T-helper 1 cell treated with Interleukin-12 subunit alpha and Interleukin-12 subunit beta and Interleukin-4 antibody, amounts not matched to agents 30 μg/mL and 1 μg/mL, for 36 hours (primary cell): ENCODE data around the gene PDIK1L.
A peak's percentile ranks its signal among the peaks of the same experiment; 100 is the strongest.
"Not testable (repeated sequence)": the region's sequence is repeated elsewhere in the genome, so short reads cannot be mapped to it uniquely, and the experiment has no call there.

Experiments used
- H3K27ac Mint-ChIP-seq: one replicate; pipeline ENCODE4 v1.8.0; 2021; ENCODE audit warnings: mild to moderate bottlenecking, mixed read lengths
- H3K27me3 Mint-ChIP-seq: one replicate; pipeline ENCODE4 v1.8.0; 2021; ENCODE audit warnings: low read depth, mixed read lengths
- H3K36me3 Mint-ChIP-seq: one replicate; pipeline ENCODE4 v1.8.0; 2021; ENCODE audit warnings: low read depth, mixed read lengths
- H3K4me1 Mint-ChIP-seq: one replicate; pipeline ENCODE4 v1.8.0; 2021; ENCODE audit warnings: low read depth, mixed read lengths
- H3K4me3 Mint-ChIP-seq: one replicate; pipeline ENCODE4 v1.8.0; 2021; ENCODE audit warnings: mild to moderate bottlenecking, moderate library complexity, mixed read lengths
- H3K9me3 Mint-ChIP-seq: one replicate; pipeline ENCODE4 v1.8.0; 2021; ENCODE audit warnings: mixed read lengths

Gene PDIK1L

DNA sequence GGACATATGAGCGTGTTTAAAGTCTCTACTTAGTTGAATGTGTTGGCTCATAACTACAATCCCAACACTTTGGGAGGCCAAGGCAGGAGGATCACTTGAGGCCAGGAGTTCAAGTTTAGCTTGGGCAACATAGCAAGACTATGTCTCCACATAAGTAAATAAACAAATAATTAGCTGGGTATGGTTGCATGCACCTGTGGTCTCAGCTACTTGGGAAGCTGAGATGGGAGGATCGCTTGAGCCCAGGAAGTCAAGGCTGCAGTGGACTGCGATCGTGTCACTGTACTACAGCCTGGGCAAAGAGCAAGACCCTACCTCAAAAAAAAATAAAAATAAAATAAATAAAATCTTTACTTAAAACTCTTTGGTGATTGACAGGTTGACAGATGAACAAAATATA is 13.0 kb upstream of the PDIK1L start:
- Mint-ChIP-seq H3K36me3 (no peaks in the 10 kb centered on the region), H3K9me3 (no peaks in the 10 kb centered on the region), H3K4me1 (peaks cover 6% of the 10 kb centered on the region), H3K27ac (no peak overlapping the region), H3K4me3 (no peak overlapping the region), H3K27me3 (peaks cover 34% of the 10 kb centered on the region)

DNA sequence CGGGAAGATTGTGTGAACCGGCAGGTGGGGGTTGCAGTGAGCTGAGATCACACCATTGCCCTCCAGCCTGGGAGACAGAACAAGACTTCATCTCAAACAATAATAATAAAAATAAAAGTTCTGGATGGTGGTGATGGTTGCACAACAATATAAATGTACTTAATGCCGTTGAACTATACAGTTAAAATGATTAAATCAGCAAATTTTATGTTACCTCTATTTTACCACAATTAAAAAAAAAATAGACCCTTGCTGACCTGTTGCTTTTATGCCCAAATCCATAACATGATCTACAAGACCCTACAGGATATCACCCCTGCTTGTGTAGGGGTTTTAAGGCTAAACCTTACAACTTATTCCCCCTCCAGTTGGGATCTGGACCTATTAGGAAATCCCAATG is 11.8 kb upstream of the PDIK1L start:
- Mint-ChIP-seq H3K4me1 (peaks cover 6% of the 10 kb centered on the region), H3K36me3 (no peaks in the 10 kb centered on the region), H3K27ac (no peak overlapping the region), H3K4me3 (no peak overlapping the region), H3K9me3 (no peaks in the 10 kb centered on the region), H3K27me3 (peaks cover 30% of the 10 kb centered on the region)

DNA sequence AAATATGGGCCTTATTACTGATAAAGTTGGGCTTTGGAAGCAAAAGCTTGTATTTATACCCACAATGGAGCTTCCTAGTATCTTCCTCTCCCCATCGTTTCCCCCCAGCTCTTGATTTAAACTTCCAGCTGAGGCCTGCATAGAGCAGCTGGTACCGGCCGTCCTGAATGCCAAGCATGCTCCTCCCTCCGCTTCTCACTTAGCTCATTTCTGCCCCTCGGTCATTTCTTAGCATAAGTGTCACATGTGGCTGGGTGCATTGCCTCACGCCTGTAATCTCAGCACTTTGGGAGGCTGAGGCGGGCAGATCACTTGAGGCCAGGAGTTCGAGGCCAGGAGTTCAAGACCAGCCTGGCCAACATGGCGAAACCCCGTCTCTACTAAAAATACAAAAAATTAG is 11.4 kb upstream of the PDIK1L start:
- not testable (repeated sequence) for H3K4me3 Mint-ChIP-seq, H3K9me3 Mint-ChIP-seq, H3K36me3 Mint-ChIP-seq, H3K4me1 Mint-ChIP-seq, H3K27ac Mint-ChIP-seq
- peaks cover 32% of the 10 kb centered on the region for H3K27me3 Mint-ChIP-seq

DNA sequence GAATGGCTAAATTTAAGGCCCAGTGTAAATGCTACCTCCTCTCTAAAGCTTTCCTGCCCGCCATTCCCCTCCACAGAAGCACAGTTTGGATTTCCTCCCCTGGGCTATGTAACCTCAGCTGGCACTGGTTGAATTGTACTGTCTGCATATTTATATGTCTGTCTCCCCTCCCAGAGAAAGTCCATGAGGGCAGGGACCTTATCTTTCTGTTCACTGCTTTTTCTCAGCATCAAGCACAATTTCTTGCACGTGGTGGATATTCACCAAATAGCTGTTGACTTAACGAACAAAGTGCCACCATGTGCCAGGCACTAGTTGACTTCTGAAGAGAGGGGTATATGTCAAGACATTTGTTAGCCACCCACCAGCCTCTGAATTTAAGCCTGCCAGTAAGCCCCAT is 9.5 kb upstream of the PDIK1L start:
- Mint-ChIP-seq H3K27ac (no peak overlapping the region), H3K27me3 (peaks cover 26% of the 10 kb centered on the region), H3K9me3 (no peaks in the 10 kb centered on the region), H3K4me3 (no peak overlapping the region), H3K4me1 (peaks cover 6% of the 10 kb centered on the region), H3K36me3 (no peaks in the 10 kb centered on the region)

DNA sequence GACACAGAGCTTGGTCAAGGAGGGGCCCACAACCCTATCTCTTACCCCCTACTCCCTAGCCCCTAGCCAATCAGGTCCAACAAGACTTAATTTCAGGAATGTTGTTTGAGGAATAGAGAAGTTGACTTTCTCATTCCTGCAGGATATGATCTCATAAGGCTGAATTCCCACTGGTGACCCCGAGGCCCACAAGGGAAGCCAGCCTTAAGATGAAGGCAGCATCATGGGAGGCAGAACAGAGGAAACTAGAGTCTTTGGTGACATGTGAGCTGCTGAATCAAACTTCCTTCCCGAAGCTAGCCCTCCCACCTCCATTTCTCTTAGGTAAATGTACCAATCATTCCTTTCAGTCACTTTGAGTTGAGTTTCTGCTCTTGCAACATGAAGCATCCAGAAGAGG is 9.1 kb upstream of the PDIK1L start:
- Mint-ChIP-seq H3K9me3 (no peaks in the 10 kb centered on the region), H3K27me3 (peaks cover 26% of the 10 kb centered on the region), H3K27ac (no peak overlapping the region), H3K4me3 (no peak overlapping the region), H3K4me1 (peaks cover 4% of the 10 kb centered on the region), H3K36me3 (no peaks in the 10 kb centered on the region)

DNA sequence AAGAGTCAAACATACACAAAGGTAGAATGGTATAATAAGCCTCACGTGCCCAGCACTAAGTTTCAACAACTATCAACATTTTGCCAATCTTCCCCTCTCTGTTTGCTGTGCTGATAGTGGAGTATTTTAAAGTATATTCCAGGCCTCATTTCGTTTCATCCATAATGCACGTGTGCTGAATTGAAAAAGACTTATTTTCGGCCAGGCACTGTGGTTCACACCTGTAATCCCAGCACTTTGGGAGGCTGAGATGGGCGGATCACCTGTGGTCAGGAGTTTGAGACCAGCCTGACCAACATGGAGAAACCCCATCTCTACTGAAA is 6.4 kb upstream of the PDIK1L start:
- not testable (repeated sequence) for H3K4me3 Mint-ChIP-seq, H3K4me1 Mint-ChIP-seq, H3K36me3 Mint-ChIP-seq, H3K9me3 Mint-ChIP-seq, H3K27ac Mint-ChIP-seq
- peaks cover 25% of the 10 kb centered on the region for H3K27me3 Mint-ChIP-seq

DNA sequence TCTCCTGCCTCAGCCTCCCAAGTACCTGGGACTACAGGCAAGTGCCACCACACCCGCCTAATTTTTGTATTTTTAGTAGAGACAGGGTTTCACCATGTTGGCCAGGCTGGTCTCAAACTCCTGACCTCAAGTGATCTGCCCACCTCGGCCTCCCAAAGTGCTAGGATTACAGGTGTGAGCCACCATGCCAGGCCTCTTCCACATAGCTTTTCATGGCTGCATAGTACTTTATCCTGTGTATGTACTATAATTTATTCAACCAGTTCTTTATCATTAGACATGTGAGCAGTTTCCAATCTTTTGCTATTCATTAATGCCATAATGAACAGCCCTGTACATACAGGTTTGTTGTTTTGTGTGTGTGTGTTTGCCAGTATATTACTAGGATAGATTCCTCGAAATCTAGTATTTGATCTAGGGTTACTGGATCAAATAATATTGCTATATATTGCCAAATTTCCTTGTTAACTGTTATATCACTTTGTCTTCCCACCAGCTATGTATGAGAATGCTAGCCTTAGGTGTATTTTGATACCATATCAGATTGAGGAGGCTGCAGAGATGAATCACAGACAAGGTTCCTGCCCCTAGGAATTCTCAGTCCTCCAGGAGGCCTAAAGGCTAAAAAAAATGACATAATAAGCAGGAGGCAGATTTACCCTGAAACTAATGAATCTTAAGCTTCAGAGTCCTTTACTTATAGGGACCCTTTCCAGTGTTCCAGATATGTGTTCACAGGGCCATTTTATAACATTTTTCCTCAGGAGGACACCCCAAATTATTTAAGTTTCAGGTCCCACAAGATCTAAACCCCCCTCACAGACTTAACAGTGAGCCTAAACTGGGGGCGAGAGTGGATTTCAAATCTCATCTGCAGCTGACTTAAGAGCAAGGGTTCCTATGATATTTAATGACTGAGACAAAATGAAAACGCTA is 2.1 kb upstream of the PDIK1L start:
- Mint-ChIP-seq H3K27me3 (peaks cover 3% of the 10 kb centered on the region), H3K9me3 (no peaks in the 10 kb centered on the region), H3K27ac (no peak overlapping the region), H3K36me3 (peaks cover 4% of the 10 kb centered on the region), H3K4me3 (peak overlapping the region; percentile 89), H3K4me1 (peaks cover 22% of the 10 kb centered on the region)

DNA sequence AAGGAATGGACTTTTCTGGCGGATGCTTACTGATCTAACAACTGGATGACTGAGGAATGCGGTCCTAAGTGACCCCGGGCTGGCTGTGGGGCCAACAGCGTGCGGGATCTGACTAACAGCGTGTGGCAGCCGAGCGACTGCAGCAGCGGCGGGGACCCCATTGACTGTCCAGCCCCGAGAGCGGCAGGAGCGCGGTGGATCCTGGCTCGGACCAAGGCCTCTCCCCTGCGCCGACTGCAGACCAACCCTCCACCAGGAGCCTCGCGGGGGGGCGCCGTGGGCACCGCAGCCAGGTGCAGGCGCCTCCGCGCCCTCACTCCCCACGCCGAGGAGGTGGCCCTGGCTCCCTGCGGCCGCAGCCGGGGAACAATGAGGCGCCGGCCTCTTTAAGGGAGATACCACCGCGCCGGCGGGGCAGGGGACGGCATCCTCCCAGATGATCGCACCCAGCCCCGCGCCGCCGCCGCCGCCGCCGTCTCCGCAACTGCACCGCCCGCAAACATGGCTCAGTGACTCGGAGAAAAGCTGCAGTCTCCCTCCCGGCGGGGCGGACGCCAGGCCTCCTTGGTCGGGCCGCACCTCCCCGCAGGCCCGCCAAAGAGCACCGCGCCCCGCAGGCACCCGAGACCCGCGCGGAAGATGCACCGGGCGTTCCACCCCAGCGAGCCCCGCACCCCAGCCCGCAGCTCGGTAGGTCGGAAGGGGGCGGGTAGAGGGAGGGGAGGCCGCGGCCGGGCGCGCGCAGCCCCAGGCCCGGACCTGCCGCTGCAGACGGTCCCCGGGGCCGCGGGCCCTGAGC is 694 bp upstream of the PDIK1L start:
- peaks cover 27% of the 10 kb centered on the region for H3K4me1 Mint-ChIP-seq
- peak overlapping the region; percentile 89 for H3K4me3 Mint-ChIP-seq
- H3K9me3 Mint-ChIP-seq = no peaks in the 10 kb centered on the region
- H3K27ac Mint-ChIP-seq = peak overlapping the region; percentile 82
- peaks cover 6% of the 10 kb centered on the region for H3K36me3 Mint-ChIP-seq
- no peaks in the 10 kb centered on the region for H3K27me3 Mint-ChIP-seq

DNA sequence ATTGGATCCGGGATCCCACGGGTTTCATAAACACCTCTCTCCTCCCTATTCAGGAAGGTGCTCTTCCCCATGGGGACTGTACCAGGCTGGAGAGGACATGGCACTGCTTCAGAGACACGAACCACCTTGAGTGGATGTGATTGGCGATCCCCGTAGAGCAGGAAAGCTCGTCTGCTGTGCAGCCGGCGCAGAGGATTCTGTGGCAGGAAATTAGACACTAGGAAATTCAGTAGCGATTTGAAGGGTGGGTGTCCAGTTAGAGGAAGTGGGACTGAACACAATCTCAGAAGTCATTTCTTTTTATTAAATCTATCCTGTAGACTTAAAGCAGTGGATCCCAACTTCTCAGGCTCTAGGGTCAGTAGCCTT is 767 bp downstream of the PDIK1L start:
- H3K4me1 Mint-ChIP-seq = peaks cover 27% of the 10 kb centered on the region
- H3K36me3 Mint-ChIP-seq = peaks cover 6% of the 10 kb centered on the region
- H3K9me3 Mint-ChIP-seq = no peaks in the 10 kb centered on the region
- peak overlapping the region; percentile 97 for H3K4me3 Mint-ChIP-seq
- H3K27ac Mint-ChIP-seq = peak overlapping the region; percentile 90
- no peaks in the 10 kb centered on the region for H3K27me3 Mint-ChIP-seq

DNA sequence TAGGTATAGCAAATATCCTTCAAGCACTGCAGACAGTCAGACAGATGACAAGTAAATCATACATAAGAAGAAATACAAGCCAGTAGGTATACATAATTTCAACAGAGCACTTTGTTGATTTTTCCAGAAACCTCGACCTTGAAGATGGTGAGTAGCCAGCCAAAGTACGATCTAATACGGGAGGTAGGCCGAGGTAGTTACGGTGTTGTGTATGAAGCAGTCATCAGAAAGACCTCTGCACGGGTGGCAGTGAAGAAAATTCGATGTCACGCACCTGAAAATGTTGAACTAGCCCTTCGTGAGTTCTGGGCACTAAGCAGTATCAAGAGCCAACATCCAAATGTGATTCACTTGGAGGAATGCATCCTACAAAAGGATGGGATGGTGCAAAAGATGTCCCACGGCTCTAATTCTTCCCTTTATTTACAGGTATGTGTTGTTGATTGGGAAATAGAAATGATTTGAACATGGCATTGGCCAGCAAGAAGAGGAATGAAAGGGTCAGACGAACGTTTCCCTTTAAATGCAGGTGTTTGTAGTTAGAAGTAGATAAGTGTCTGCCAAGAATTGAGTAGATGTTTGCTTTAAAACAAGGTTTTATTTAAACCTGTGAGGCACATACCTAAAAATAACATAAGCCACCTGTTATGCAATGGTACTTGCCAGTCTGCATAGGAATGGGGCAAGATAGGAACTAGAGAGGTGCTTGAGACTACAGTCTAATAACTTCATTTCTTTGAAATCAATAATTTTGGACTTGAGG is 2.7 kb downstream of the PDIK1L start:
- H3K36me3 Mint-ChIP-seq = peaks cover 17% of the 10 kb centered on the region

DNA sequence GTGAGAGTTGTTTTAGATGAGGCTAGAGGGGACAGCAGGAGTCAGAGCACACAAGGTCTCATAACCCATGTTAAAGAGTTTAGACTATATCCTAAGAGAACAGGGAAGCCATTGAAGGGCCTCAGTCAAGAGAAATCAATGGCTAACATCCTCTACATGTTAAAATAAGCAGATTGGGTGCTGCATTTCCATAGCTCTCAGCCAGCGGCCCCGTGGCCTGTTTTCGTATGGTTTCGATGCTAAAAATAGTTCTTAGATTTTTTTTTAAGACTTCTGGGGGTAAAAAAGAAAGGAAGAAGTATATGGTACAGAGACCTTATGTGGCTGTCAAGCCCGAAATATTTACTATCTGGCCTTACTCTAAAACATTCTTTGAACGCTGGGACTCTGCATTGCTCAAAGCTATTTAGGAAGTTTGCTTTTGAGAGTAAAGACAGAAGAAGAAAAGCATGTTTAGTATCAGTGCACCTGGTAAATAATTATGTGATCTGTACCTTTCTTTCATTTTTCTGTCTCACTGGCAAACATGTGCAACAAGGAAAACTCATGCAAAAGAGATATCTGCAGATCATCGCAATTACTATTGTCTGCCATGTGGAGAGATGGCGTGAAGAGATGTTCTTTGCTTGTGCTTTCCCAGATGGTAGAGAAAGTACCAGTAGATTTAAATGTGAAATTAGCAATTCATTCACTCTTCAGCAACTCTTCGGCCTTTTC is 8.4 kb downstream of the PDIK1L start:
- H3K27ac Mint-ChIP-seq = peak overlapping the region; percentile 72
- H3K27me3 Mint-ChIP-seq = no peaks in the 10 kb centered on the region
- peaks cover 42% of the 10 kb centered on the region for H3K4me1 Mint-ChIP-seq
- peaks cover 31% of the 10 kb centered on the region for H3K36me3 Mint-ChIP-seq
- H3K9me3 Mint-ChIP-seq = no peaks in the 10 kb centered on the region
- peak overlapping the region; percentile 15 for H3K4me3 Mint-ChIP-seq

More for the DNA sequence above, 2.7 kb downstream of the PDIK1L start:
- no peaks in the 10 kb centered on the region for H3K27me3 Mint-ChIP-seq
- no peak overlapping the region for H3K27ac Mint-ChIP-seq
- peaks cover 35% of the 10 kb centered on the region for H3K4me1 Mint-ChIP-seq
- no peaks in the 10 kb centered on the region for H3K9me3 Mint-ChIP-seq
- peak overlapping the region; percentile 31 for H3K4me3 Mint-ChIP-seq

DNA sequence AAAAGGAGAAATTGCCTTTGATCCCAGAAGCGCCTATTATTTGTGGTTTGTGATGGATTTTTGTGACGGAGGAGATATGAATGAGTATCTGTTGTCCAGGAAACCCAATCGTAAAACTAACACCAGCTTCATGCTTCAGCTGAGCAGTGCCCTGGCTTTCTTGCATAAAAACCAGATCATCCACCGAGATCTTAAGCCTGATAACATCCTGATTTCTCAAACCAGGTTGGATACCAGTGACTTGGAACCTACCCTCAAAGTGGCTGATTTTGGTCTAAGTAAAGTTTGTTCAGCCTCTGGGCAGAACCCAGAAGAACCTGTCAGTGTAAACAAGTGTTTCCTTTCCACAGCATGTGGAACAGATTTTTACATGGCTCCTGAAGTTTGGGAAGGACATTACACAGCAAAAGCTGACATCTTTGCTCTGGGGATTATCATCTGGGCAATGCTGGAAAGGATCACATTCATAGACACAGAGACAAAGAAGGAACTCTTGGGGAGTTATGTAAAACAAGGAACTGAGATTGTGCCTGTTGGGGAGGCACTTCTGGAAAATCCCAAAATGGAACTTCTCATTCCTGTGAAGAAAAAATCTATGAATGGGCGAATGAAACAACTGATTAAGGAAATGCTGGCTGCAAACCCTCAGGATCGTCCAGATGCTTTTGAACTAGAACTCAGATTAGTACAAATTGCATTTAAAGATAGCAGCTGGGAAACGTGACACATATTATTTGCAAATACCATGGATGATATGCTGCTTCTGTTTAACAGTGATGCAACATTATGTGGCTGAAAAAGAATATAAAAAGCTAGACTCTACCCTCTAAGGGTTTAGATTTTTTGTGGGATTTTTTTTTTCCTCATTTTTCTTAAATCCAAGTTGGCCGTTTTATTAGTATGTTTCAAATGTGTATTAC is 10.5 kb downstream of the PDIK1L start:
- Mint-ChIP-seq H3K4me3 (no peak overlapping the region), H3K27me3 (no peaks in the 10 kb centered on the region), H3K9me3 (no peaks in the 10 kb centered on the region), H3K27ac (no peak overlapping the region), H3K4me1 (peaks cover 58% of the 10 kb centered on the region), H3K36me3 (peaks cover 31% of the 10 kb centered on the region)
